Measurements from ENCODE around the gene TSC22D1.

GRCh38 chr13:44420376-44421220 lies 155.5 kb downstream of the TSC22D1 start:
- TF ChIP-seq, protein P1, sequence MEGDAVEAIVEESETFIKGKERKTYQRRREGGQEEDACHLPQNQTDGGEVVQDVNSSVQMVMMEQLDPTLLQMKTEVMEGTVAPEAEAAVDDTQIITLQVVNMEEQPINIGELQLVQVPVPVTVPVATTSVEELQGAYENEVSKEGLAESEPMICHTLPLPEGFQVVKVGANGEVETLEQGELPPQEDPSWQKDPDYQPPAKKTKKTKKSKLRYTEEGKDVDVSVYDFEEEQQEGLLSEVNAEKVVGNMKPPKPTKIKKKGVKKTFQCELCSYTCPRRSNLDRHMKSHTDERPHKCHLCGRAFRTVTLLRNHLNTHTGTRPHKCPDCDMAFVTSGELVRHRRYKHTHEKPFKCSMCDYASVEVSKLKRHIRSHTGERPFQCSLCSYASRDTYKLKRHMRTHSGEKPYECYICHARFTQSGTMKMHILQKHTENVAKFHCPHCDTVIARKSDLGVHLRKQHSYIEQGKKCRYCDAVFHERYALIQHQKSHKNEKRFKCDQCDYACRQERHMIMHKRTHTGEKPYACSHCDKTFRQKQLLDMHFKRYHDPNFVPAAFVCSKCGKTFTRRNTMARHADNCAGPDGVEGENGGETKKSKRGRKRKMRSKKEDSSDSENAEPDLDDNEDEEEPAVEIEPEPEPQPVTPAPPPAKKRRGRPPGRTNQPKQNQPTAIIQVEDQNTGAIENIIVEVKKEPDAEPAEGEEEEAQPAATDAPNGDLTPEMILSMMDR (conservative IDR thresholded peaks at IDR 0.05; ENCODE audit: low read depth, low read length) = no peak
- no peak for TF ChIP-seq RFX5 (IDR thresholded peaks at IDR 0.05; ENCODE audit: low read depth, low read length)
- no peak for TF ChIP-seq MXI1 (IDR thresholded peaks at IDR 0.05; ENCODE audit: borderline replicate concordance, low read depth, low read length)
- TF ChIP-seq RAD21 (IDR thresholded peaks at IDR 0.05; ENCODE audit: low read length) = no peak
- TF ChIP-seq POLR2A (IDR thresholded peaks at IDR 0.05; ENCODE audit: low read depth, low read length) = no peak
- TF ChIP-seq, protein P2, sequence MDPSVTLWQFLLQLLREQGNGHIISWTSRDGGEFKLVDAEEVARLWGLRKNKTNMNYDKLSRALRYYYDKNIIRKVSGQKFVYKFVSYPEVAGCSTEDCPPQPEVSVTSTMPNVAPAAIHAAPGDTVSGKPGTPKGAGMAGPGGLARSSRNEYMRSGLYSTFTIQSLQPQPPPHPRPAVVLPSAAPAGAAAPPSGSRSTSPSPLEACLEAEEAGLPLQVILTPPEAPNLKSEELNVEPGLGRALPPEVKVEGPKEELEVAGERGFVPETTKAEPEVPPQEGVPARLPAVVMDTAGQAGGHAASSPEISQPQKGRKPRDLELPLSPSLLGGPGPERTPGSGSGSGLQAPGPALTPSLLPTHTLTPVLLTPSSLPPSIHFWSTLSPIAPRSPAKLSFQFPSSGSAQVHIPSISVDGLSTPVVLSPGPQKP (IDR thresholded peaks at IDR 0.05; ENCODE audit: borderline replicate concordance, low read depth, low read length) = no peak

All from IMR-90 (cell line).